K562 (cell line): Measurements from ENCODE around the gene LMO3. TPM values are rescaled to one million over a fixed set of nuclear protein-coding genes. Genes with fewer than 3 reads are reported as not detected.

Source experiments
- ATAC-seq: fragments of 200-7000 bp; cut with Tn5 transposase; 3 replicates; pipeline ENCODE4 v1.9.1; 2020; ENCODE audit warnings: moderate library complexity
- BruUV-seq: library from RNA; stranded (reverse); fragments of 400-500 nt; replicated peaks from 2 replicates; lab custom pipeline; 2021; lab: Mats Ljungman, UMichigan
- CTCF ChIA-PET: fragments of 300-600 bp; formaldehyde crosslinking; extraction: SDS; loops from one replicate; lab custom pipeline; 2021; ENCODE audit warnings: low intra/inter-chr PET ratio; lab: Yijun Ruan, JAX
- POLR2A ChIA-PET: fragments of 300-600, 350-650 bp; sonication (Branson Sonifier 250); formaldehyde crosslinking; extraction: SDS; loops from one replicate; lab custom pipeline; 2021; ENCODE audit warnings: antibody characterized with exemption, inconsistent platforms; lab: Yijun Ruan, JAX
- DNase-seq, 4 experiments: peaks; one replicate each; pipeline versions ENCODE4 v3.0.0 to v3.0.0-alpha.2; 2011 to 2018; ENCODE audit warnings: low spot score in 3 of 4, mixed read lengths in 3 of 4; ENCODE audit errors: extremely low read depth in 1 of 4
- FAIRE-seq: peaks from 2 replicates; lab custom pipeline; 2011; peaks lifted over from hg19 to GRCh38; lab: Jason Lieb, UNC
- H2AFZ ChIP-seq: 2 replicates; pipeline ENCODE4 v1.6.0; 2011; ENCODE audit warnings: low read depth, low read length, control low read depth, inconsistent platforms
- H3K27ac ChIP-seq: fragments of 200-600 bp; 3 replicates; pipeline ENCODE4 v1.8.0; 2011; ENCODE audit warnings: low read depth, mild to moderate bottlenecking, control low read depth, inconsistent platforms, low read length, moderate library complexity, mixed read lengths; ENCODE audit errors: extremely low read depth
- H3K27me3 ChIP-seq, 2 experiments: fragments of 300-600 bp in 1 of 2; 2 replicates in 1 of 2; 3 replicates in 1 of 2; pipeline versions ENCODE4 v1.6.0 to v1.8.0; 2011; ENCODE audit warnings: inconsistent platforms in 2 of 2, low read length in 2 of 2, mild to moderate bottlenecking in 1 of 2, mixed read lengths in 1 of 2, moderate library complexity in 1 of 2; ENCODE audit not compliant: control insufficient read depth in 2 of 2, insufficient read depth in 2 of 2
- H3K36me3 ChIP-seq: fragments of 300-600 bp; 3 replicates; pipeline ENCODE4 v1.8.0; 2011; ENCODE audit warnings: mild to moderate bottlenecking, low read length, inconsistent platforms; ENCODE audit not compliant: control insufficient read depth, insufficient read depth
- H3K4me1 ChIP-seq, 2 experiments: fragments of 200-600 bp in 1 of 2; replicated peaks in 1 of 2; 2 replicates in 1 of 2; 3 replicates in 1 of 2; pipeline versions ENCODE4 v1.5.1 to v1.8.0; 2011; ENCODE audit warnings: inconsistent platforms in 2 of 2, low read length in 2 of 2, mild to moderate bottlenecking in 1 of 2, mixed read lengths in 1 of 2, moderate library complexity in 1 of 2; ENCODE audit not compliant: control insufficient read depth in 2 of 2, insufficient read depth in 2 of 2
- H3K4me2 ChIP-seq: 2 replicates; pipeline ENCODE4 v1.6.1; 2011; ENCODE audit warnings: low read length, control low read depth, inconsistent platforms, mixed read lengths; ENCODE audit not compliant: insufficient read depth
- H3K4me3 ChIP-seq: fragments of 200-600 bp; sonication (generic), shearing (Covaris generic); 2 replicates; pipeline ENCODE4 v1.5.1; 2016; ENCODE audit warnings: control low read depth, inconsistent platforms
- H3K79me2 ChIP-seq: fragments of 200-600 bp; 3 replicates; pipeline ENCODE4 v1.8.0; 2011; ENCODE audit warnings: low read length, inconsistent platforms; ENCODE audit not compliant: control insufficient read depth, insufficient read depth
- H3K9ac ChIP-seq, 2 experiments: 2 replicates each; pipeline versions ENCODE4 v1.6.0 to v1.6.1; 2011; ENCODE audit warnings: low read depth in 2 of 2, low read length in 2 of 2, control low read depth in 1 of 2, inconsistent platforms in 1 of 2, mild to moderate bottlenecking in 1 of 2, mixed read lengths in 1 of 2; ENCODE audit not compliant: insufficient read depth in 1 of 2
- H3K9me1 ChIP-seq: one replicate; pipeline ENCODE4 v1.6.0; 2011; ENCODE audit warnings: inconsistent platforms, mild to moderate bottlenecking, low read length, moderate library complexity; ENCODE audit not compliant: control insufficient read depth, insufficient read depth
- H3K9me3 ChIP-seq: replicated peaks from 2 replicates; pipeline ENCODE4 v1.5.1; 2011; ENCODE audit warnings: low read depth, low read length, inconsistent platforms; ENCODE audit not compliant: control insufficient read depth, insufficient read depth
- H4K20me1 ChIP-seq: replicated peaks from 2 replicates; pipeline ENCODE4 v1.6.1; 2011; ENCODE audit warnings: low read length, inconsistent platforms, mixed read lengths; ENCODE audit not compliant: control insufficient read depth, insufficient read depth
- C11orf30 ChIP-seq: fragments of 450-650 bp; IDR thresholded peaks from 2 replicates; pipeline ENCODE4 v1.6.1; 2016; ENCODE audit warnings: low read depth, mild to moderate bottlenecking
- MAFG ChIP-seq: fragments of 450-650 bp; conservative IDR thresholded peaks from 2 replicates; pipeline ENCODE4 v1.6.1; 2016; ENCODE audit warnings: missing genetic modification characterization, missing compliant biosample characterization
- NBN ChIP-seq: fragments of 450-650 bp; IDR thresholded peaks from 2 replicates; pipeline ENCODE4 v1.6.1; 2016; ENCODE audit warnings: low read depth, mild to moderate bottlenecking
- SRSF9 ChIP-seq: fragments of 200-400 bp; formaldehyde crosslinking; IDR thresholded peaks from 2 replicates; pipeline ENCODE4 v1.6.1; 2017; ENCODE audit warnings: low read depth, low read length, borderline replicate concordance
- TBP ChIP-seq: optimal IDR thresholded peaks from 2 replicates; pipeline ENCODE3; 2011; ENCODE audit warnings: low read depth, low read length, improper control_type of control experiment
- ZBTB43 ChIP-seq: sonication (generic); formaldehyde crosslinking; IDR thresholded peaks from 2 replicates; pipeline ENCODE4 v1.8.0; 2023; ENCODE audit warnings: mild to moderate bottlenecking, missing genetic modification reagents
- ZFP30 ChIP-seq: fragments of 250-450 bp; sonication (Bioruptor Pico); IDR thresholded peaks from 2 replicates; pipeline ENCODE4 v1.8.0; 2022; ENCODE audit warnings: moderate library complexity, mild to moderate bottlenecking, inconsistent platforms, borderline replicate concordance
- ZFP91 ChIP-seq: sonication (generic); formaldehyde crosslinking; IDR thresholded peaks from 2 replicates; pipeline ENCODE4 v1.8.0; 2022; ENCODE audit warnings: mild to moderate bottlenecking, missing genetic modification reagents
- ZHX1 ChIP-seq: fragments of 150-350 bp; conservative IDR thresholded peaks from 2 replicates; pipeline ENCODE4 v1.6.1; 2014; ENCODE audit warnings: low read length
- ZNF592 ChIP-seq: fragments of 450-650 bp; IDR thresholded peaks from 2 replicates; pipeline ENCODE4 v1.6.1; 2017; ENCODE audit warnings: antibody characterized with exemption, mild to moderate bottlenecking
- ZNF695 ChIP-seq: fragments of 450-650 bp; formaldehyde crosslinking; IDR thresholded peaks from 2 replicates; pipeline ENCODE4 v1.4.0; 2020; ENCODE audit warnings: mild to moderate bottlenecking, moderate library complexity
- ZNF740 ChIP-seq, 3 experiments: fragments of 200-800 bp in 1 of 3; sonication (Bioruptor generic) in 1 of 3; sonication (generic) in 1 of 3; formaldehyde crosslinking in 1 of 3; IDR thresholded peaks; 2 replicates each; pipeline versions ENCODE4 v1.6.1 to v1.8.0; 2016 to 2022; ENCODE audit warnings: mild to moderate bottlenecking in 2 of 3, missing compliant biosample characterization in 2 of 3, missing genetic modification characterization in 2 of 3, missing genetic modification reagents in 1 of 3
- in situ Hi-C: fragments of 300-500 bp; cut with MboI; formaldehyde crosslinking; loops from 4 replicates; pipeline ENCODE4 v1.15.0; 2018; ENCODE audit warnings: inconsistent platforms, mixed read lengths
- intact Hi-C: fragments of 100-400 bp; cut with micrococcal nuclease; formaldehyde crosslinking; loops from 2 replicates; pipeline ENCODE4 v1.14.2; 2022
- polyA plus RNA-seq, 8 experiments: library from polyadenylated mRNA; depleted of rRNA in 4 of 8; stranded (reverse) in 5 of 8; unstranded in 3 of 8; fragments of >200 nt; fragmentation: Nextera tagmentation in 2 of 8; fragmentation: Illumina TruSeq in 1 of 8; extraction: Ambion mirVana in 2 of 8; extraction: Trizol in 1 of 8; gene quantifications; 2 replicates each; pipeline versions ENCODE4 v1.2.1 to v1.2.3, GENCODE V29; 2011 to 2014; ENCODE audit warnings: inconsistent platforms in 1 of 8, missing spikeins in 1 of 8
- total RNA-seq, 7 experiments: library from RNA; depleted of rRNA in 6 of 7; stranded (reverse); fragments of >200 nt in 6 of 7; fragmentation: Illumina TruSeq in 2 of 7; extraction: Trizol in 2 of 7; gene quantifications; 2 replicates each; pipeline versions ENCODE4 v1.2.1 to v1.2.3, GENCODE V29; 2011 to 2021; ENCODE audit warnings: low replicate concordance in 1 of 7

Gene LMO3
- total and polyA plus RNA-seq, 9 of the 15 experiments (the other 6 are each of a cell fraction or from before 2014, with no cell fraction given), result 0.04 to 0.40 (median 0.05) TPM; not detected in 6

GRCh38 chr12:16506394-16506793 is 99.6 kb downstream of the LMO3 start:
- H3K79me2 ChIP-seq, result no peaks in the 10 kb centered on the region
- no peaks in the 10 kb centered on the region for H4K20me1 ChIP-seq
- H3K4me1 ChIP-seq, result no peaks in the 10 kb centered on the region
- no peak overlapping the region for H2AFZ ChIP-seq
- H3K9me3 ChIP-seq, result no peaks in the 10 kb centered on the region
- no peaks in the 10 kb centered on the region for H3K27me3 ChIP-seq
- POLR2A ChIA-PET, result no interaction called here
- H3K4me3 ChIP-seq, result no peak overlapping the region
- no TSS peak for BruUV-seq
- CTCF ChIA-PET, result no interaction called here
- in situ Hi-C loops (no loop called here), intact Hi-C loops (no loop called here)
- no peak overlapping the region for H3K9ac ChIP-seq
- FAIRE-seq, result no peak
- no peaks in the 10 kb centered on the region for H3K9me1 ChIP-seq
- no peak overlapping the region for H3K27ac ChIP-seq
- ATAC-seq, result no peak
- H3K36me3 ChIP-seq, result no peaks in the 10 kb centered on the region
- DNase-seq, result no peak
- H3K4me2 ChIP-seq, result no peak overlapping the region
- TF ChIP-seq ZBTB43 (CRISPR knock-in tag) (no peak), C11orf30 (no peak), ZNF740 (CRISPR knock-in tag; IDR thresholded peaks at IDR 0.05) (no peak), ZNF740 (tag; IDR thresholded peaks at IDR 0.05) (no peak), ZHX1 (no peak), NBN (no peak), MAFG (tag) (no peak), SRSF9 (no peak), ZNF695 (no peak), ZFP91 (no peak), TBP (no peak), ZFP30 (CRISPR knock-in tag) (no peak), ZNF592 (no peak)
